Endometrial microvascular endothelial cells (primary cell): Measurements from ENCODE around the gene ANKRD65. TPM values are rescaled to one million over a fixed set of nuclear protein-coding genes. Genes with fewer than 3 reads are reported as not detected.
"Not testable (repeated sequence)": the region's sequence is repeated elsewhere in the genome, so short reads cannot be mapped to it uniquely, and the experiment has no call there.

Experiments used
- in situ Hi-C: cut with HindIII; loops from 2 replicates; pipeline ENCODE4 v1.10.0; 2017; ENCODE audit warnings: low sequenced_read_pairs, low pct_unique_long_range_greater_than_20kb; ENCODE audit errors: inconsistent ontology term
- total RNA-seq: library from RNA; depleted of rRNA; stranded (reverse); fragments of >200 nt; gene quantifications from one replicate; pipeline ENCODE4 v1.2.3, GENCODE V29; 2015; ENCODE audit errors: inconsistent ontology term

Gene ANKRD65
- total RNA-seq, 1 donor from 2014 or later, result 2.0 TPM

DNA sequence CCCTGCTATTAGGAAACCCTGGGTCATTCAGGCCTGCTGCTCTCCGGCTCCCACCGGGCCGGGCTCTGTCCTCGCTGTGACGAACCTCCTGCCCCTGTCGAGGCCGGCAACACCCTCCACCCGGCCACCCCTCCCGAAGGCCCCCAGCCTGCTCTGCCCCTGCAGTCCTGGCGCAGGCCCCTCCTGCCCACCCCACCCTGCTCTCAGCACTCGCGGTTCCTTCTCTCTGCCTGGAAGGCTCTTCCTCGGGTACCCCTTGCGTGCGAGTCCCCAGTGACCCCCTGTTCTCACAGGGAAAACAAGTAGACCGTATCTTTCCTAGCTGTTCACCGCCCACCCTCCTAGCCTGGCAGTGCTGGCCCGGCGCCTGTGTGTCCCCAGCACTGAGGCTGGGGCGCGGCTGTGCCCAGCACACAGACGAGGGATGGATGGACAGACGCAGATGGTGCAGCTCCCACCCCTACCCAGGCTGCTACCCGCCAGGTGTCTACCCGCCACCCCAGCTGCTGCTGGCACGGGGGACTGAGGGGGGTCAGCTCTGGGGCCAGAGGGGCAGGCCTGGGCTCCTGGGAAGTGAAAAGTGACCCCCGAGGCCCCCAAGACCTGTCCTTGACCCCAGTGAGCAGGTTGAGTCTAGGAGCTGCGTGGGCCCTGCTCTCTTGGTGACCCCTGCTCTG lies 11.3 kb upstream of the ANKRD65 start:
- in situ Hi-C loops, result no loop called here

DNA sequence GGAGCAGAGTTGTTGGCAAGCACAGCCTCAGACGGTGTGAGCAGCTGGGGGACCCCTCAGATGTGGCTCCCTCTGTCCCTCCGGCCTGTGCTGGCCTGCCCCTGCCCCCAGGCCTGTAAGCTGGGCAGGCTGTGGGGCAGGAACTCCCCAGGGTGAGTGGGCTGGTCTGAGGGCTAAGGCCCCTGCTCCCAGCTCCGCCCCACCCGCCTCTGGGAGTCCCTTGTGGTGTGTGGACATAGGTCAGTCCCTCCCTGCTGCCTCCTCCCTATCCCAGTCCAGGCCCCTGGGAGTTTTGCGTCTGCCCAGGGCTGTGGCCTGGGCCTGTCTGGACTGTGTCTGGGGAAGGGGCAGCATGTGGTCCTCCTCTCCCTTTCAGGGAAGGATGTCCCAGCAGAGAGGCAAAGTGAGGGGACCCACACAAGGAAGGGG lies 10.8 kb upstream of the ANKRD65 start:
- in situ Hi-C loops, result no loop called here

DNA sequence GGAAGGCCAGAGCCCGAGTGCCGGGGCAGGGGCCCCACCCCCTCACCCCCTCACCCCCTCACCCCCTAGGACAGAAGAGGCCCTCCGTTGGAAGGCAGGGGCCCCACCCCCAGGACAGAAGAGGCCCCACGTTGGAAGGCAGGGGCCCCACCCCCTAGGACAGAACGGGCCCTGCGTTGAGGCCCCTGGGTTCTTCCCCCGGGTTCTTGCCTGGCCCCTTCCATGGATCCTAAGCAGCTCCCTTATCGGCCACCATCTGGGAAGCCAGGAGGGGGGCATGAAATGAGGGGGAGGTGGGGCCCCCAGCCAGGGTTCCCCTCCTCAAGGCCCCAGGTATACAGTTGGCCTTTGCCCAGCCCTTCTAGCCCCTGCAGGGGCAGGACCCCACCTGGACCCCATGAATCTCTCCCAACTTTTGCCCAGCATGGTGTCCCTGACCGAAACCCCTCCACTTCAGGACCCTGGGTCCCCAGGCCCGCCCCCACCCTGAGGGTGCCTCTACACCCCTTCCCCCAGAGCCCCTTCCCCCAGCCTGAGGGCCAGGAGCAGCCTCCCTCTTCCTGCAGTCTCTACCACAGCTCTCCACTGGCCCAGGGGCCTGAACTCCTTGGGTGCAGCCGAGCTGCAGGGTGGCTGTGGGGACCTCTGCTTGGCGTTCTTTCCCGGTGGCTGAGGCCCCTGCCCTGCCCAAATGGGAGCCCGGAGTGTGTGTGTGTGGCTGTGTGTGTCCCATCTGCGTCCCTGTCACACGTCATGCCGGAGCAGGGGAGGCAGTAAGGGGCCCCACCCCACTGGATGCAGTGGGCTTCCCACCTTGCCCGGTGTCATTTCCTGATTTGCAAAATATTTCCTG lies 10.1 kb upstream of the ANKRD65 start:
- in situ Hi-C loops, result no loop called here

DNA sequence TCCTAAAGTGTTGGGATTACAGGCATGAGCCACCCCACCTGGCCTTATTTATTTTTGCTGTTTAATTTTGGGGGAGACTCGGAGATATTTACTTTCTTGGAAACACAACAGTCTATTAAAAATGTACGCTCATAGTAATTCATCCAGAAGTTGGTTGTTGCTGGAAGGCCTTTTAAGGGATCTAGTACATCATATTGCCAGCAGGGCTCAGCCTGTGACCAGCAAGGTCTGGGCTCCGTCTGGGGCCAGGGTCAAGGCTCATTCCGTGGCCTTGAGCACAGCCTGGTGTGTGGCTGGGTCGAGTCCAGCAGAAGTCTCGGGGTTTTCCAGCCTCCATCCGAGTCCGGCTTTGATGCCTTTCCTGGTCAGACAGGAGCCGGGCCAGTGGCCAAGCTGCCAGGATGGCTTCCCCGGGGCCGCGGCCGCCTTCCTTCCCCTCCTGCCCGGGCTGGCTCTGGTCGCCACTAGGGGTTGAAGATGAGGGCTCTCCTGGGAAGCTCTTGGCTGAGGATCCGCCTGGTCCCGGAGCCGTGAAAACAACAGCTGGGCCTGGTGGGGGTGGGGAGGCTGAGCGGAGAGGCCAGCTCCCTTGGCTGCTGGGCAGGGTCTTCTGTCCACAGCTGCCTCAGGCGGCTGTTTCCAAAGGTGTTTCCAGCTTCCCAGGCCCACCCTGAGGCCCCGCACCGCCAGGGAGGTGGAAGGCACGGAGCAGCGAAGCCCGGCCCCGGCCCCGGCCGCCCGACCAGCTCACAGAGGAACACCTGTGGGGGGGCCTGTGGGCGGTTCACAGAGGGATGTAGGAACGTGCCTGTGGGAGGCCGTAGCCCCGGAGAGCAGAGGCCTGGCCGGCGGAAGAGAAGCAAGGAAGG lies 9.3 kb upstream of the ANKRD65 start:
- in situ Hi-C loops, result no loop called here

DNA sequence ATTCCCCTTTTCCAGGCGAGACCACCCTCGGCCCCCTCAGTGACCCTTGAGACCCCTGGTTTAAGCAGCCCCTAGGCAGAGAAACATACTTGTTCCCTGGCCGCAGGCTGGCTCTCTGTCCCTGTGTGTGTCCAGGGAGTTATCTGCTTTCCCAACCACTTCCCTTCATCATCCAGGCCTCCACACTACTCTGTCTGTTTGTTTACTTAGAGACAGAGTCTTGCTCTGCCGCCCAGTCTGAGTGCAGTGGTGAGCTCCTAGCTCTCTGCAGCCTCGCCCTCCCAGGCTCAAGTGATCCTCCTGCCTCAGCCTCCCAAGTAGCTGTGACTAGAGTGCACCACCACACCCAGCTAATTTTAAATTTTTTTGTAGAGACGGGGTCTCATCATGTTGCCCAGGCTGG lies 8.6 kb upstream of the ANKRD65 start:
- in situ Hi-C loops, result no loop called here

DNA sequence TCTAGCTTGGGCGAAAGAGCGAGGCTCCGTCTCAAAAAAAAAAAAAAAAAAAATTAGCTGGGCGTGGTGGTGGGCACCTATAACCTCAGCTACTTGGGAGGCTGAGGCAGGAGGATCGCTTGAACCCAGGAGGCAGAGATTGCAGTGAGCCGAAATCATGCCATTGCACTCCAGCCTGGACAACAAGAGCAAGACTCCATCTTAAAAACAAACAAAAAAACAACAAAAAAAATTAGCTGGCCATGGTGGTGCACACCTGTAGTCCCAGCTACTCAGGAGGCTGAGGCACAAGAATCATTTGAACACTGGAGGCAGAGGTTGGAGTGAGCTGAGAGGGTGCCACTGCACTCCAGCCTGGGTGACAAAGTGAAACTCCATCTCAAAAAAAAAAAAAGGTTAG lies 7.9 kb upstream of the ANKRD65 start:
- in situ Hi-C loops, result not testable (repeated sequence)

DNA sequence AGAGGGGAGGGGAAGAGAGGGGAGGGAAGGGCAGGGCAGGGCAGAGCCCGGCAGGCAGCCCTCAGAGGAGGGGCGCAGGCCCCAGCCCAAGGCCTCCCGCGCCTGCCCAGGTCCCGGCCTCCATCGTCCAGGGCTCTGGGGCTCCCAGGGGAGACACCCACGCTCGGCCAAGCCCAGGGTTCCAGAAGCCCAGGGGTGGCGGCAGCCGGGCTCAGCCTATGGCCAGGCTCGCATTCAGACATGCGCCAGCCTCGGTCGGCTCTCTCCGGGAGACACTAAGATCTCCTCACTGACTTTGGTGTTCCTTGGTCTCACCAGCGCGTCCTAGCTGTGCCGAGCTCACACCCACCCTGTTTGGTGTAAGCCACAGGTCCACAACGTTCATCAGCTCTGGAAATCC lies 7.1 kb upstream of the ANKRD65 start:
- in situ Hi-C loops, result no loop called here

DNA sequence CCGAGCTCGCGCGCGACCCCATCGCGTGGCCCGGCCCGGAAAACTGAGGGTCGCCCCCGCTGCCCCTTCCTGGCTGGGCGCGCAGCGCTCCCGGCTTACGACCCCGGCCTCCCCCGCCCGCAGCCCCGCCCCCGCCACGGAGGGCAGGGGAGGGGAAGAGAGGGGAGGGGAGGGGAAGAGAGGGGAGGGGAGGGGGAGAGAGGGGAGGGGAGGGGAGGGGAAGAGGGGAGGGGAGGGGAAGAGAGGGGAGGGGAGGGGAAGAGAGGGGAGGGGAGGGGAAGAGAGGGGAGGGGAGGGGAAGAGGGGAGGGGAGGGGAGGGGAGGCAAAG lies 6.7 kb upstream of the ANKRD65 start:
- in situ Hi-C loops, result no loop called here

DNA sequence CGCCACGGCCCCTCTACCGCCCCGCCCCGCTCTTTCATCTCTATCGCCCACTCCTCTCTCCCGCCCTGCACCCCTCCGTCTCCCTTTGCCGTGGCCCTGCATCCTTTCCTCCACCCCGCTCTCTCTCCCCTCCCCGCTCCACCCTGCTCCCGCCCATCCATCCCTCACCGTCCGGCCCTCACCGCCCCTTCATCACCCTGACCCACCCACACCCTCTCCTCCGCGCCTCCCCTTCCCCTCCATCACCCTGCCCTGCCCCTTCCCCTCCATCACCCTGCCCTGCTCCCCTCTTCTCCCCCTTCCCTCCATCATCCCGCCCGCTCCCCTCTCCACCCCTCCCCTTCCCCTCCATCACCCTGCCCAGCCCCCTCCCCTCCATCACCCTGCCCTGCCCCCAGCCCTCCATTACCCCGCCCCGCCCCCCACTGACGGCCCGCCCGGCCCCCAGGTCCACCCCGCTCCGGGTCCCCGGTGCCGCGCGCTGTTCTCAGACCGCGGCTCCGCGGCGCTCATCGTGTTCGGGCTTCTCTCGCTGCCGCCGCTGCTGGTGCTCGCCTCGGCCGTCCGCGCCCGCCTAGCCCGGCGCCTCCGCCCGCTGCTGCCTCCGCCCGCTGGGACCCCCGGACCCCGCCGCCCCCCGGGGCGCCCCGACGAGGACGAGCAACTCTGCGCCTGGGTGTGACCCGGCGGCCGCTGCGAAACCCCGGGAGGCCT lies 6.2 kb upstream of the ANKRD65 start:
- in situ Hi-C loops, result no loop called here

DNA sequence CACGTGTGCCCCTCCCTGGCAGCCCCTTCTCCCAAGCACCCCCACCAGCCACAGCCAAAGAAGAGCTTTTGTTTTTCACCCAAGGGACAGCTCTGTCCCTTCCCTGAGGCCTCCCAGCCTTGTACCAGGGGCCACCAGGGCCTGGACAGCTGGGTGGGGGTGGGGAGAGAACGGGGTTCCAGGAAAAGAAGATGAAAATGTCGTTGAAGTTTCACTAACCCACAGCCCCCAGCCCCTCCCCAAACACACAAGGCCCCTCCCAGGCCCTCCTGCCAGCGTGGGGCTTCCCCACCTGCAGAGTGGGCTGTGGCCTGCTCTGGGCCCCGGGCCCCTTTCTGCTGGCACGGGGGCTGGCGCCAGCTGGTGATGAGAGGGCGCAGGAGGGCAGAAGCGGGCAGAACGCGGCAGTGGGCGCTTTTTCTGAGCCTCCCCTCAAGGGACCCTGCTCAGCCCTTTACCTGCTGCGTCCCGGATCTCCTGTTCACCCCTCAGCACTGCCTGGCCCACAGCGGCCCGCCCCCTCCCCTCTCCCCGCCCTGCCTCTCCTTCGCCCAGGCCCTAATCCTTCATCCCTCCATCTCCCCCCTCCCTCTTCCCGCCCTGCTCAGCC lies 5.5 kb upstream of the ANKRD65 start:
- in situ Hi-C loops, result no loop called here

DNA sequence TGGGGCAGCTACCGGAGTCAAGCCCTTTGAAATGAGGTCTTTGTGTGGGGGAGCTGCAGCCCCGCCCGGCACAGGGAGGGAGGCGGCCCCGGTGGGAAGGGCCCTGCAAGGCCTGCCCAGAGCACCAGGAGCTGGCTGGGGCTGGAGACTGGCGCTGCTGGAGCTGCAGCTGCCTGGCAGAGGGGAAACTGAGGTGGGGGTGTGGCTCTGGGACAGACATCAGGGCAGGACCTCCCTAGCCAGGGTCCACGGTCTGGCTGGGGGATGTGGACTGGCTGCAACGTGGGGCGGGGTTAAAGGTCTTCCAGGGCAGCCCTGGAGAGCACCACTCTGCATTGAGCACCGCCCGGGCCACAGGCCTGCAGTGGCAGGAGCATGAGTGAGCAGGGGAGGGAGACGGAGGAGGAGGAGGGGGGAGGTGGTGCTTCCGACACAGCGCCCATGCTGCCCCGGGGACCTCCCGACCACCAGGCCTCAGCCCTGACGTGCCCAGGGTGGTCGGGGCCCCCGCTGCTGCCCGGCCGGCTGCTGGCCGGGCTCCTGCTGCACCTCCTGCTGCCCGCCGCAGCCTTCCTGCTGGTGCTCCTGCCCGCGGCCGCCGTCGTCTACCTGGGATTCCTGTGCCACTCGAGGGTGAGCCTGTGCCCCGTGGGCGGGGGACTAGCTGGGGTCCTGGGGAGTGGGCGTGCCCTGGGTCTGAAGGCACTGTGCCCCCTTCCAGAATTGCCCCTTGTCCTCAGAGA lies 4.8 kb upstream of the ANKRD65 start:
- in situ Hi-C loops, result no loop called here

DNA sequence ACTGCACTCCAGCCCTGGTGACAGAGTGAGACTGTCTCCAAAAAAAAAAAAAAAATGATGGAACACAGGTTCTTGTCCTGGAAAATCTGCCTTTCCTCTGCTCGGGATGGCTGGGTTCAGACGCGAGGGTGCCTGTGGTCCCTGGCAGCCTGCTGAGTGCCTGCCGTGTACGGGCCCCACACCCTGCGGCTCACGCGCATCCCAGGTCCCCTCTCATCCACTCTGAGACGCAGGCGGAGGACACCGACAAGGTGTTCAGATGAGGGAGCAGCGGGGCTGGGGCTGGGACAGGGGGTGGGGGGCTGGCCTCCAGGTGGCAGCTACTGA lies 4.3 kb upstream of the ANKRD65 start:
- in situ Hi-C loops, result no loop called here

DNA sequence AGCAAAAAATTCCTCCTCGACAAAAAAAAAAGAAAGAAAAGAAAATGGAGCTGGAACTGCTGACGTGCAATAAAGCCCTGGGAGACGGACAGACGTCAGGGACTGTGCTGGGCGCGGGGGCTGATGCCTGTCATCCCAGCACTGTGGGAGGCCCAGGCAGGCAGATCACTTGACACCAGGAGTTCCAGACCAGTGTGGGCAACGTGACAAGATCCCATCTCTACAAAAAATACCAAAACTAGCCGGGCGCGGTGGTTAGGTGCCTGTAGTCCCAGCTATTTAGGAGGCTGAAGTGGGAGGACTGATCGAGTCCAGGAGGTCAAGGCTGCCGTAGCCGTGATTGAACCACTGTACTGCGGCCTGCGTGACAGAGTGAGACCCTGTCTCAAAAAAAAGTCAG lies 3.6 kb upstream of the ANKRD65 start:
- in situ Hi-C loops, result no loop called here

DNA sequence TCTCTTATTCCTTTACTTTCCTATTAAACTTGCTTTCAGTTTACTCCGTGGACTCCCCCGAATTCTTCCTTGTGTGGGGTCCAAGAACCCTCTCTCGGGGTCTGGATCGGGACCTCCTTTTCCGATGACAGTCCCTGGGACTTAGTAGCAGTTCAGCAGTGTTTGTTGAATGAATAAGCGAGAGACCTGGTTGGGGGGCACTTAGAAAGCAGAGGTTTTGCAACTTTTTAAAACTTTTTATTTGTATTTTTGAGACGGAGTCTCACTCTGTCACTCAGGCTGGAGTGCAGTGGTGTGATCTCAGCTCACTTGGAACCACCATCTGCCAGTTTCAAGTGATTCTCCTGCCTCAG lies 2.1 kb upstream of the ANKRD65 start:
- in situ Hi-C loops, result no loop called here

DNA sequence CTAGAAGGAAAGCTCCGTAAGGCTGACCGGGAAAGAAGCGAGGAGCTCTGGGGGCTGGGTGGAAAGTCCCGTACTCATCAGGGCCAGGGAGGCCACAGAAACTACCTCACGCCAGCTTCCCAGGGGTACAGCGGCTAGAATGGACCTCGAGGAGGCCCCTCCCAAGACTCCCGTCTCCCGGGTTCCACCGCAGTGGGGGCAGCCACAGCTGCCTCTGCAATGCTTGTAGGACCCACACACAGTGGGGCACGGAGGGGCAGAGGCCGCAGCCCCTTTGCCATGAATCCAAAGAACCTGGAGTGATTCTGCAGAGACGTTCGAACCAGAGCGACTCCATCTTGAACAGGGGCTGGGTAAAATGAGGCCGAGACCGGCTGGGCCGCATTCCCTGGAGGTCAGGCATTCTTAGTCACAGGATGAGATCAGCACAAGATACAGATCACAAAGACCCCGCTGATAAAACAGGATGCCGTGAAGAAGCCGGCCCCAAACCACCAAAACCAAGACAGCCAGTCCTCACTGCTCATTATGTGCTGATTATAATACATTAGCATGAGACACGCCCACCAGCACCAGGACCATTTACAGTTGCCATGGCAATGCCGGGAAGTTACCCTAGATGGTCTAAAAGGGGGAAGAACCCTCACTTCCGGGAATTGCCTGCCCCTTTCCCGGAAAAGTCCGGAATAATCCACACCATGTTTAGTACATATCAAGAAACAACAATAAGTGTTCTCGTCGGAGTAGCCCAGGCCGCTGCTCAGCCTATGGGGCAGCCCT lies 1.6 kb upstream of the ANKRD65 start:
- in situ Hi-C loops, result no loop called here

DNA sequence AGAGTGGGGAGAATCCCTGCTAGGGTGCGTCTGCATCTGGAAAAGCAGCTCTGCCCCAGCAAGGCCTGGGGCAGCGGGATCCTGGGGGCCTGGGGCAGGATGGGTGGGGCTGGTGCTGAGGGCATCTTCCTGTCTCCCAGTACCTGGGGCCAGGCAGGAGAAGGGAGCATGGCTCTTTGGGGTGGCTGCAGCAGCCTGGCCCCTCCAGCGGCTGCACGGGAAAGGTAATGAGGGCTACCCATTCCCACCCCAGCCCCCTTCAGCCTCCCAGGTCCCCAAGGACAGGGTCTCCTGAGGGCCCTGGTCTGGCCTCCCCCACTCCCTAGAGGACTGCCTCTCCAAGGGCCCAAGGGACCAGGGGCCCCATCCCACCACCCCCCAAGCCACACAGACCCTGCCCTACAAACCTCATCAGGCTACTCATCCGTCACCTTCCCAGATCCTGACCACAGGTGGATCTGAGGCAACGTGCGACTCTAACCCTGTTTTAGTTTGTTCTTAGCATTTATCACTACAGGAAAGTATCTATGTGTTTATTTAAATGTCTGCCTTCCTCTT lies 910 bp upstream of the ANKRD65 start:
- in situ Hi-C loops, result no loop called here

DNA sequence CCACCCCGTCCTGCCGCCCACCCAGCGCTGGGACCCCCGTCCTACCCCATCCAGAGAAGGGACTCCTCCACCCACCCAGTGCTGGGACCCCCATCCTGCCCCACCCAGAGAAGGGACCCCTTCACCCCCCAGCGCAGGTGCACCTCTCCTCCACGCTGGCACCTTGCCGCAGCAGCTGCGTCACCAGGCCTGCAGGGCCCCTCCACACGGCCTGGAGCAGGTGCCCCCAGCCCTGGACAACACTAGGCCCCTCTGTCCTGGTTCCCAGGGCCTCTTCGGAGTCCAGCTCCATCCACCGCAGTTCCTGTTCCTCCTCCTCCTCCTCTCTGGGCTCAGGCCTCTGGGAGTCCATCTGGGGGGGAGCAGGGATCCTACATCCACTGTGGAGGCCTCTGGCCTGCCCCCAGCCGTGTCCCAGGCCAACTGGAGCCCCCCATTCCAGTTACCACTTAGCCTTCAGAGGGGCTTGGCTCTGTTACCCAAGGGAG lies 378 bp downstream of the ANKRD65 start:
- in situ Hi-C loops, result no loop called here
